ENCODE data around the gene KDM3B. TPM values are rescaled to one million over a fixed set of nuclear protein-coding genes. Genes with fewer than 3 reads are reported as not detected.
A peak's percentile ranks its signal among the peaks of the same experiment; 100 is the strongest.

Gene KDM3B
- total and polyA plus RNA-seq, 2 of the 8 experiments (the other 6 are each of a cell fraction or from before 2014, with no cell fraction given), result 27.1 to 78.1 TPM

DNA sequence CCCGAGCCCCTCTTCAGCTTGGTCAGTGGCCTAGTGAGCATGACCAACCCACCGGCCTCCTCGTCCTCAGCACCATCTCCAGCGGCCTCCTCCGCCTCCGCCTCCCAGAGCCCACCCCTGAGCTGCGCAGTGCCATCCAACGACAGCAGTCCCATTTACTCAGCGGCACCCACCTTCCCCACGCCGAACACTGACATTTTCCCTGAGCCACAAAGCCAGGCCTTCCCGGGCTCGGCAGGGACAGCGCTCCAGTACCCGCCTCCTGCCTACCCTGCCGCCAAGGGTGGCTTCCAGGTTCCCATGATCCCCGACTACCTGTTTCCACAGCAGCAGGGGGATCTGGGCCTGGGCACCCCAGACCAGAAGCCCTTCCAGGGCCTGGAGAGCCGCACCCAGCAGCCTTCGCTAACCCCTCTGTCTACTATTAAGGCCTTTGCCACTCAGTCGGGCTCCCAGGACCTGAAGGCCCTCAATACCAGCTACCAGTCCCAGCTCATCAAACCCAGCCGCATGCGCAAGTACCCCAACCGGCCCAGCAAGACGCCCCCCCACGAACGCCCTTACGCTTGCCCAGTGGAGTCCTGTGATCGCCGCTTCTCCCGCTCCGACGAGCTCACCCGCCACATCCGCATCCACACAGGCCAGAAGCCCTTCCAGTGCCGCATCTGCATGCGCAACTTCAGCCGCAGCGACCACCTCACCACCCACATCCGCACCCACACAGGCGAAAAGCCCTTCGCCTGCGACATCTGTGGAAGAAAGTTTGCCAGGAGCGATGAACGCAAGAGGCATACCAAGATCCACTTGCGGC lies 114.6 kb downstream of the KDM3B start:
- no peak overlapping the region for H3K23ac ChIP-seq (ENCODE audit: insufficient read length)
- no peak overlapping the region for H2BK5ac ChIP-seq (ENCODE audit: low read depth, low read length)
- no peak overlapping the region for H2AFZ ChIP-seq (ENCODE audit: low read length)
- H4K5ac ChIP-seq (ENCODE audit: insufficient read length, low read depth, low read length), result no peak overlapping the region
- H3K4me1 ChIP-seq (replicated peaks in 1 of 4; ENCODE audit: control insufficient read depth in 3 of 4, insufficient read depth in 4 of 4, low read length in 3 of 4), result peaks cover under 1 to 9% (median 5%) of the 10 kb centered on the region in 4 experiments
- no peak overlapping the region for H3K18ac ChIP-seq (ENCODE audit: extremely low read depth, low read length)
- H2BK15ac ChIP-seq (ENCODE audit: low read length), result no peak overlapping the region
- no peaks in the 10 kb centered on the region; the same call in 1 of the 2 replicates for H3K79me1 ChIP-seq (ENCODE audit: low read depth, low read length)
- peak overlapping the region; percentile 80 to 97 for H3K4me2 ChIP-seq (ENCODE audit: insufficient read depth in 1 of 2, low read depth in 2 of 2, low read length in 2 of 2)
- DNase-seq (ENCODE audit: low read depth in 1 of 2, low spot score in 2 of 2) (peak in 1 of 2 experiments; percentile 19), FAIRE-seq (no peak)
- H3K9ac ChIP-seq (replicated peaks in 1 of 4; ENCODE audit: extremely low read depth in 1 of 4, low read depth in 3 of 4, low read length in 3 of 4), result peak overlapping the region in 1 of 4 experiments; percentile 13; a peak in 3 of 7 replicates
- peaks cover 11 to 16% of the 10 kb centered on the region in 2 experiments for H4K20me1 ChIP-seq (replicated peaks in 1 of 2; ENCODE audit: control insufficient read depth in 1 of 2, insufficient read depth in 2 of 2, low read length in 2 of 2)
- no peak overlapping the region for H3K56ac ChIP-seq (replicated peaks; ENCODE audit: insufficient read length, low read depth, low read length)
- no peak overlapping the region for H4K91ac ChIP-seq (replicated peaks; ENCODE audit: insufficient read length, low read length)
- H2BK20ac ChIP-seq (ENCODE audit: low read length), result no peak overlapping the region
- ChIA-PET CTCF (ENCODE audit: partially characterized antibody) (interaction anchor here (1.4 to 24.9 kb wide), 8 partner anchors 10 to 114 kb away, joined by 3 to 532 read pairs (median 6); partner anchors contain the start of genes ETF1 and KDM3B), POLR2A (ENCODE audit: partially characterized antibody) (interaction anchor here (0.9 to 15.1 kb wide), 14 partner anchors 10 to 875 kb away, joined by 3 to 294 read pairs (median 30); partner anchors contain the start of genes ETF1, HSPA9, KDM3B and PAIP2)
- H2BK120ac ChIP-seq (replicated peaks; ENCODE audit: low read depth, low read length), result no peak overlapping the region
- H3K4me3 ChIP-seq (ENCODE audit: extremely low read depth in 1 of 4, insufficient read depth in 2 of 4, low read depth in 3 of 4, low read length in 4 of 4), result peak overlapping the region; percentile 81 to 90 (median 88); a peak in 7 of 8 replicates
- no peak overlapping the region for H2AK5ac ChIP-seq (ENCODE audit: low read depth, low read length)
- H3K27me3 ChIP-seq (replicated peaks in 1 of 4; ENCODE audit: control insufficient read depth in 3 of 4, extremely low read depth in 1 of 4, insufficient read depth in 3 of 4, low read length in 3 of 4), result peaks cover 0 to 15% (median 13%) of the 10 kb centered on the region in 4 experiments; a peak in 5 of 7 replicates
- peak overlapping the region; percentile 76 for H4K8ac ChIP-seq (ENCODE audit: extremely low read depth, insufficient read depth, low read length)
- no peak overlapping the region for H3K14ac ChIP-seq (ENCODE audit: insufficient read length)
- peaks cover 0 to 4% of the 10 kb centered on the region in 2 experiments; a peak in 1 of 4 replicates for H3K79me2 ChIP-seq (ENCODE audit: control insufficient read depth in 1 of 2, insufficient read depth in 2 of 2, low read length in 2 of 2)
- no peaks in the 10 kb centered on the region for H3K9me3 ChIP-seq (ENCODE audit: insufficient read depth in 2 of 2, low read depth in 1 of 2, low read length in 1 of 2)
- peaks cover 0 to 18% (median 4%) of the 10 kb centered on the region in 4 experiments; a peak in 5 of 8 replicates for H3K36me3 ChIP-seq (ENCODE audit: control insufficient read depth in 2 of 4, insufficient read depth in 4 of 4, low read length in 3 of 4)
- H3K23me2 ChIP-seq (ENCODE audit: low read depth, low read length), result peaks cover 19% of the 10 kb centered on the region
- H2BK12ac ChIP-seq (ENCODE audit: low read depth, low read length), result 0 out of 2 replicates have a peak overlapping the region, but pooled peaks have one; percentile 27
- no peak overlapping the region for H3K4ac ChIP-seq (replicated peaks; ENCODE audit: insufficient read length, low read depth, low read length)
- no peak overlapping the region for H3K27ac ChIP-seq (ENCODE audit: low read depth, low read length)
- 95% methylated on average over 45 of the region's 45 CpGs; no CpG with 5 or more reads in 1 of the 2 experiments for WGBS, 2 experiments (ENCODE audit: extremely low coverage in 1 of 2, insufficient coverage in 1 of 2, insufficient read length in 1 of 2, insufficient replicate concordance in 2 of 2, low coverage in 1 of 2, low lambda C conversion rate in 2 of 2, missing lambda C conversion rate in 1 of 2)
- TF ChIP-seq SP2 (IDR thresholded peaks at IDR 0.05; ENCODE audit: low read length) (no peak), POLR2A (IDR thresholded peaks at IDR 0.05; ENCODE audit: control extremely low read depth in 1 of 2, low read depth in 2 of 2, low read length in 2 of 2) (peak in 1 of 2 experiments; percentile 74; a peak in 2 of 3 replicates), CHD2 (IDR thresholded peaks at IDR 0.05; ENCODE audit: low read length) (no peak; the same call in 1 of the 2 replicates), EP300 (IDR thresholded peaks at IDR 0.05; ENCODE audit: borderline replicate concordance in 1 of 2, low read depth in 2 of 2, low read length in 2 of 2) (no peak), SP4 (IDR thresholded peaks at IDR 0.05; ENCODE audit: low read length) (0 out of 2 replicates have a peak, but pooled peaks have one; percentile 30), POLR2AphosphoS5 (IDR thresholded peaks at IDR 0.05; ENCODE audit: low read depth, low read length) (peak; percentile 99), SIRT6 (IDR thresholded peaks at IDR 0.05; ENCODE audit: low read length) (peak; percentile 59), TAF7 (optimal IDR thresholded peaks at IDR 0.05; ENCODE audit: borderline replicate concordance, low read depth, low read length) (peak; percentile 86), RFX5 (IDR thresholded peaks at IDR 0.05; ENCODE audit: borderline replicate concordance, low read depth, low read length) (no peak)
- TF ChIP-seq, protein P1, sequence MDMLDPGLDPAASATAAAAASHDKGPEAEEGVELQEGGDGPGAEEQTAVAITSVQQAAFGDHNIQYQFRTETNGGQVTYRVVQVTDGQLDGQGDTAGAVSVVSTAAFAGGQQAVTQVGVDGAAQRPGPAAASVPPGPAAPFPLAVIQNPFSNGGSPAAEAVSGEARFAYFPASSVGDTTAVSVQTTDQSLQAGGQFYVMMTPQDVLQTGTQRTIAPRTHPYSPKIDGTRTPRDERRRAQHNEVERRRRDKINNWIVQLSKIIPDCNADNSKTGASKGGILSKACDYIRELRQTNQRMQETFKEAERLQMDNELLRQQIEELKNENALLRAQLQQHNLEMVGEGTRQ (IDR thresholded peaks at IDR 0.05; ENCODE audit: low read length), result peak; percentile 46; the same call in 1 of the 2 replicates

Measured in H1 (cell line).